ENCODE results near the gene LZTS3.
A peak's percentile ranks its signal among the peaks of the same experiment; 100 is the strongest.

LZTS3 gene

DNA sequence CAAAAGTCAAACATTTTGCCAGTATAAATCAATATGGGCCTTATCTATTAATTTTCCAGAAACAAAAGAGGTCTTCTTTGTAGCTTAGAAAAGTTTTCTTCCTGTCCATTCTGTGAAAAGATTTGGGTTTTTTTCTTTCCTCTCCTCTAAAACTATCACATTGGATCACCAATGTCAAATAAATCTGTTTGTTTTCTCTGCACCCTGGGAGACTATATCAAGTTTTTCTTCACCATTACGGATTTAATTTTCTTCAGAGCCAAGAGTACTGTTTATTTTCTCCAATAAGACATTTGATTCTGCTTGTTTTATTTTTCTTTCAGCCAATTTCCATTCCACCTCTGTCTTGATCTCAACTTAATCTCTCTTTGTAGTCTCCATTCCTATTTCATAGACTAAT is 1.9 kb upstream of the LZTS3 start:
- TF ChIP-seq CTCF (IDR thresholded peaks at IDR 0.05; ENCODE audit: borderline replicate concordance, extremely low read depth, low read length, poor library complexity, severe bottlenecking) (no peak), EZH2 (IDR thresholded peaks at IDR 0.05; ENCODE audit: borderline replicate concordance, low read depth, low read length, severe bottlenecking) (no peak)
- Histone ChIP-seq H3K27ac (ENCODE audit: low read length) (no peak overlapping the region), H3K9me3 (ENCODE audit: insufficient read depth, low read length, severe bottlenecking) (no peaks in the 10 kb centered on the region), H3K4me2 (ENCODE audit: insufficient read depth, low read length) (0 out of 2 replicates have a peak overlapping the region, but pooled peaks have one; percentile 3), H3K9ac (ENCODE audit: low read depth, low read length) (no peak overlapping the region), H3K36me3 (ENCODE audit: insufficient read depth, low read length) (no peaks in the 10 kb centered on the region), H3K79me2 (ENCODE audit: insufficient read depth, low read length) (no peaks in the 10 kb centered on the region), H3K27me3 (ENCODE audit: insufficient read depth, low read length, poor library complexity) (peaks cover 13% of the 10 kb centered on the region), H3K4me1 (ENCODE audit: insufficient read depth, low read length) (peaks cover 18% of the 10 kb centered on the region), H2AFZ (ENCODE audit: low read depth, low read length) (no peak overlapping the region), H3K4me3 (ENCODE audit: low read depth in 1 of 2, low read length in 2 of 2) (no peak overlapping the region), H4K20me1 (ENCODE audit: insufficient read depth, low read length) (peaks cover 8% of the 10 kb centered on the region)
- no peak for DNase-seq
- ATAC-seq (ENCODE audit: insufficient read depth, low read depth), result no peak

- DNase-seq, result no peak
- peak overlapping the region in 1 of 2 experiments; percentile 68; a peak in 3 of 4 replicates for H3K4me3 ChIP-seq (ENCODE audit: low read depth in 1 of 2, low read length in 2 of 2)
- no peak for TF ChIP-seq EZH2 (IDR thresholded peaks at IDR 0.05; ENCODE audit: borderline replicate concordance, low read depth, low read length, severe bottlenecking)
- peak overlapping the region; percentile 63 for H2AFZ ChIP-seq (ENCODE audit: low read depth, low read length)
- no peak overlapping the region for H3K27ac ChIP-seq (ENCODE audit: low read length)
- peak overlapping the region; percentile 55 for H3K9ac ChIP-seq (ENCODE audit: low read depth, low read length)
- no peaks in the 10 kb centered on the region for H3K9me3 ChIP-seq (ENCODE audit: insufficient read depth, low read length, severe bottlenecking)
- H3K4me1 ChIP-seq (ENCODE audit: insufficient read depth, low read length), result peaks cover 18% of the 10 kb centered on the region
- ATAC-seq (ENCODE audit: insufficient read depth, low read depth), result no peak; the same call in 2 of the 3 replicates
- peak overlapping the region; percentile 81 for H3K4me2 ChIP-seq (ENCODE audit: insufficient read depth, low read length)
- H4K20me1 ChIP-seq (ENCODE audit: insufficient read depth, low read length), result peaks cover 8% of the 10 kb centered on the region
- H3K36me3 ChIP-seq (ENCODE audit: insufficient read depth, low read length), result no peaks in the 10 kb centered on the region
- H3K27me3 ChIP-seq (ENCODE audit: insufficient read depth, low read length, poor library complexity), result peaks cover 13% of the 10 kb centered on the region
- no peaks in the 10 kb centered on the region for H3K79me2 ChIP-seq (ENCODE audit: insufficient read depth, low read length)
Observed at GRCh38 chr20:3174442-3175261, 1.3 kb upstream of the LZTS3 start.

- TF ChIP-seq CTCF (IDR thresholded peaks at IDR 0.05; ENCODE audit: borderline replicate concordance, extremely low read depth, low read length, poor library complexity, severe bottlenecking) (no peak), EZH2 (IDR thresholded peaks at IDR 0.05; ENCODE audit: borderline replicate concordance, low read depth, low read length, severe bottlenecking) (peak; percentile 74)
- Histone ChIP-seq H3K9me3 (ENCODE audit: insufficient read depth, low read length, severe bottlenecking) (no peaks in the 10 kb centered on the region), H3K27me3 (ENCODE audit: insufficient read depth, low read length, poor library complexity) (peaks cover 13% of the 10 kb centered on the region), H3K4me2 (ENCODE audit: insufficient read depth, low read length) (peak overlapping the region; percentile 81), H3K4me1 (ENCODE audit: insufficient read depth, low read length) (peaks cover 18% of the 10 kb centered on the region), H3K27ac (ENCODE audit: low read length) (0 out of 2 replicates have a peak overlapping the region, but pooled peaks have one; percentile 6), H2AFZ (ENCODE audit: low read depth, low read length) (peak overlapping the region; percentile 63), H3K4me3 (ENCODE audit: low read depth in 1 of 2, low read length in 2 of 2) (peak overlapping the region; percentile 27 to 68; a peak in 3 of 4 replicates), H4K20me1 (ENCODE audit: insufficient read depth, low read length) (peaks cover 8% of the 10 kb centered on the region), H3K79me2 (ENCODE audit: insufficient read depth, low read length) (no peaks in the 10 kb centered on the region), H3K36me3 (ENCODE audit: insufficient read depth, low read length) (no peaks in the 10 kb centered on the region), H3K9ac (ENCODE audit: low read depth, low read length) (peak overlapping the region; percentile 55)
- DNase-seq (peak; percentile 86), ATAC-seq (ENCODE audit: insufficient read depth, low read depth) (peak; percentile 44)
Observed at GRCh38 chr20:3173610-3174441, 477 bp upstream of the LZTS3 start.
